Dedifferentiated amniotic fluid mesenchymal stem cell (primary cell): ENCODE data around the gene GNPTAB.

Experiments used
- DNase-seq: peaks from one replicate; pipeline ENCODE4 v3.0.0-alpha.2; 2016; ENCODE audit errors: extremely low spot score

The GNPTAB gene

DNA sequence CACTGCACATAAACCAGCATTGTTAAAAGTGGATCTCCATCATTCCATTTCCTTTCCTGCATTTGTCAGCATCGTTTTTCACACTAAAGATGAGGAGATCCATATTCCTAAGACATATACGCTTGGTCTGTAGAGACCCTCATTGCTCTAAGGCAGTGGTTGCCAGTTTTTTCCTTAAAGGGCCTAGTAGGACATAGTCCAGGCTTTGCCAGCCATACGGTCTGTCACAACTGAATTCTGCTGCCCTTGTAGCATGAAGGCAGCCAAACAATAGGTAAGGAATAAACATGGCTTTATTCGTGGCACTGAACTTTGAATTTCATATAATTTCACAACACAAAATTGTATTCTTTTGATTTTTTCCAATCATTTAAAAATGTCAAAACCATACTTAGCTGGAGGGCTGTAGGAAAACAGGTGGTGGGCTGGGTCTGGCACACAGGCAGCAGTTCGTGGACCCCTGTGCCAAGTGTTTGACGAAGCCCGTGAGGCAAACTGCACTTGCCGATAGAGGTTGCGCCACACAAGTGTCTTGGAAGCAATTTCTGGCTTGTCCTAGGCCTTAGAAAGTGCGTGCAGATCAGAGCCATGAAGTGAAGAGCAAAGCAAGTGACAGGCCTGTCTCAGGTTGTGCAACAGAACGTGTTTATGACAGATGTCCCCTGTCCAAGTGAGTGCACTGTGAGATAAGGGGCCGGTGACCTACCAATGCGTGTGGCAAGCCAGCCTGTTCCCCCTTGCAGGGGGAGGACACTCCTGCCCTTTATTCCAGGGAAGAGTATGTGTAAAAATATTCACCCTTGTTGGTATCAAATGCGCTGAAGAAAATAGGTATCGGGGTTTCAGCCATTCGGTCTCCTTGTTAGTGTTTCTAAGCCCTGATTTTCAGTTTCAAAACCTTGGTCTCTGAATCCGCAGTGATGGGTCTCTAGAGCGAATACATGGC is 134.2 kb downstream of the GNPTAB start:
- DNase-seq: no peak

DNA sequence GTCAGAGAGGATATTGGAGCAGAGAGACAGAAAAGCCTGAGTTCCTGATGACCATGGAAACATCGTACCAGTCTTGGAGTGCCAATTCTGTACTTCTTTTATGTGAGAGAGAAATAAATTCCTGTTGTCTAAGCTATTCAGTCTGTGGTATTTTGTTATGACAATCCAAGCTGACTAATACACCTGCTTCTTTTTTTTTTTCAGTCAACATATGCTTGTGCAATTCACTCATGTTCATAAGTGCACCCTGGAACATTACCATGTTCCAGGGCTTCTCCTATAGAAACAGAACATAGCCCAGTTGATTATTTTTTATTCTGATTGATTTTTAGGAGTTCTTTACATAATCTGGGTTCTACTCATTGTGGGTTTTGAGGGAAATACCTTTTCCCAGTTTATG is 135.1 kb downstream of the GNPTAB start:
- DNase-seq: no peak
